MM.1S (cell line): ENCODE measurements around the gene KRTAP13-2.

ENCODE experiments used
- DNase-seq: peaks from one replicate; pipeline ENCODE4 v3.0.0-alpha.2; 2015
- H2AFZ ChIP-seq: fragments of 300-600 bp; sonication (generic); 2 replicates; pipeline ENCODE4 v1.6.0; 2016; ENCODE audit warnings: antibody characterized with exemption, low read length
- H3F3A ChIP-seq: fragments of 300-600 bp; sonication (generic); 2 replicates; pipeline ENCODE4 v1.6.1; 2016; ENCODE audit warnings: mild to moderate bottlenecking, antibody characterized with exemption, low read length, moderate library complexity, mixed read lengths; ENCODE audit not compliant: insufficient read depth
- H3K27ac ChIP-seq: fragments of 300-600 bp; sonication (generic); 2 replicates; pipeline ENCODE4 v1.5.1; 2016; ENCODE audit warnings: mild to moderate bottlenecking, low read length
- H3K27me3 ChIP-seq: fragments of 300-600 bp; sonication (generic); replicated peaks from 2 replicates; pipeline ENCODE4 v1.6.0; 2016; ENCODE audit warnings: low read length; ENCODE audit not compliant: insufficient read depth
- H3K36me3 ChIP-seq: fragments of 300-600 bp; sonication (generic); replicated peaks from 2 replicates; pipeline ENCODE4 v1.6.1; 2016; ENCODE audit warnings: mild to moderate bottlenecking, low read length, mixed read lengths; ENCODE audit not compliant: insufficient read depth
- H3K4me1 ChIP-seq: fragments of 300-600 bp; sonication (generic); 2 replicates; pipeline ENCODE4 v1.6.1; 2016; ENCODE audit warnings: low read length, mixed read lengths
- H3K4me2 ChIP-seq: fragments of 300-600 bp; sonication (generic); 2 replicates; pipeline ENCODE4 v1.6.0; 2016; ENCODE audit warnings: low read depth, low read length
- H3K4me3 ChIP-seq: fragments of 300-600 bp; sonication (generic); 2 replicates; pipeline ENCODE4 v1.5.1; 2016; ENCODE audit warnings: low read length, mixed read lengths
- H3K79me2 ChIP-seq: fragments of 300-600 bp; sonication (generic); 2 replicates; pipeline ENCODE4 v1.6.1; 2016; ENCODE audit warnings: mixed run types, low read length, mixed read lengths
- H3K9ac ChIP-seq: fragments of 300-600 bp; sonication (generic); 2 replicates; pipeline ENCODE4 v1.6.1; 2016; ENCODE audit warnings: low read length, mixed read lengths
- H3K9me2 ChIP-seq: fragments of 300-600 bp; sonication (generic); replicated peaks from 2 replicates; pipeline ENCODE4 v1.6.1; 2016; ENCODE audit warnings: mild to moderate bottlenecking, low read length, mixed read lengths; ENCODE audit not compliant: insufficient read depth
- H3K9me3 ChIP-seq: fragments of 300-600 bp; sonication (generic); replicated peaks from 2 replicates; pipeline ENCODE4 v1.6.1; 2016; ENCODE audit warnings: mild to moderate bottlenecking, low read length, mixed read lengths; ENCODE audit not compliant: insufficient read depth
- H4K20me1 ChIP-seq: fragments of 300-600 bp; sonication (generic); 2 replicates; pipeline ENCODE4 v1.6.1; 2016; ENCODE audit warnings: mild to moderate bottlenecking, low read length, moderate library complexity, mixed read lengths; ENCODE audit not compliant: insufficient read depth
- EZH2 ChIP-seq: fragments of 300-600 bp; sonication (generic); optimal IDR thresholded peaks from 2 replicates; pipeline ENCODE3; 2017; ENCODE audit warnings: low read depth, mild to moderate bottlenecking, antibody characterized with exemption, low read length, mixed read lengths
- EZH2phosphoT487 ChIP-seq: fragments of 300-600 bp; sonication (generic); IDR thresholded peaks from 2 replicates; pipeline ENCODE4 v1.6.1; 2018; ENCODE audit warnings: antibody characterized with exemption, low read length
- TF ChIP-seq, protein P1 (sequence below): fragments of 300-600 bp; sonication (generic); IDR thresholded peaks from 2 replicates; pipeline ENCODE4 v1.5.1; 2016; ENCODE audit warnings: antibody characterized with exemption, low read length, mixed read lengths

Gene KRTAP13-2

DNA sequence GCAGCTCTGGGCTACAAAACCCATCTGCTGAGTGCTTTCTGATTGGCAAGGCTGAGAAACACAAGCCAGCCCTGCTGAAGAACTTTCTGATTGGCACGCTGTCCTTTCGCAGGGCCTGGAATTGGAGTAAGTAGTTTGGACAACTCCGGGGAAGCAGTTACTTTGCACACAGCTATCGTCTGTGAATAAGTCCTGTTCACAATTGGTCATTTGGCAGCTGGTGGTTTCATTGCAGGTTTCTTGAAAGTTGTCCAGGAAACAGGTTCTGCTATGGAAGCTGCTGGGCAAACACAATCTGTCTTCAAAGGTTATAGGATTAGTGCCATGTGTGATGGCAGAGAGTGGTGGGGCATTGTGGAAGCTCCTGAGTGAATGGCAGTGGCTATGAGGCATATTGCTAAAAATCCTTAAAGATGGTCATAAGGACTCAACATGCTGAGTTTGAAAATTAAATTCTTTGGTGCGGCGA is 34.8 kb downstream of the KRTAP13-2 start, which contains the start of gene KRTAP27-1:
KRTAP27-1 (minus strand) TSS at position 419 of the 469 bp plus-strand sequence; CDS start at position 393, 26 bp downstream.
- Histone ChIP-seq H3K9ac (no peak within 1 kb of the TSS), H3K9me2 (no peaks in the 10 kb centered on the region), H3K27ac (no peak within 1 kb of the TSS)

DNA sequence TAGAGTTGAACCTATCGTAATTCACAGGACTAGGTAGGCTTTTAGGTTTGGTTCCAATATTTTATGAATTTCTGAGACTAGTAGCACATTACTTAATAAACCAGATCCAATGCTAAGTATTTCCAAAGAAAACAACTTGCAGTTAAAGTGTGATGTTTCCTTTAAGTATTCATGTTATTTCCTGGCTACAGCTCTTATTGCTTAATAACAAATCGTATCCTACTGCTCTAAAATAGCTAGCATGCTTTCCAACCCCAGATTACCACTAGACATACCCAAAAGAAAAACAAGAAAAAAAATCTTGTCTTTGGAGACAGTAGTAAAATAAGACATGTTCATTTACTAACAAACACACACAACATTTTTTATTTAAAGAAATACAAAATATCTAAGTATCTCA is 35.5 kb downstream of the KRTAP13-2 start:
- Histone ChIP-seq H3K9me3 (no peaks in the 10 kb centered on the region), H3K4me1 (no peaks in the 10 kb centered on the region), H3K79me2 (no peaks in the 10 kb centered on the region), H3K27me3 (no peaks in the 10 kb centered on the region), H3F3A (no peaks in the 10 kb centered on the region), H3K4me3 (no peak overlapping the region), H4K20me1 (no peaks in the 10 kb centered on the region), H3K27ac (no peak overlapping the region), H2AFZ (no peak overlapping the region), H3K9ac (no peak overlapping the region), H3K36me3 (no peaks in the 10 kb centered on the region), H3K4me2 (no peak overlapping the region), H3K9me2 (no peaks in the 10 kb centered on the region)
- no peak for DNase-seq
- TF ChIP-seq, protein P1, sequence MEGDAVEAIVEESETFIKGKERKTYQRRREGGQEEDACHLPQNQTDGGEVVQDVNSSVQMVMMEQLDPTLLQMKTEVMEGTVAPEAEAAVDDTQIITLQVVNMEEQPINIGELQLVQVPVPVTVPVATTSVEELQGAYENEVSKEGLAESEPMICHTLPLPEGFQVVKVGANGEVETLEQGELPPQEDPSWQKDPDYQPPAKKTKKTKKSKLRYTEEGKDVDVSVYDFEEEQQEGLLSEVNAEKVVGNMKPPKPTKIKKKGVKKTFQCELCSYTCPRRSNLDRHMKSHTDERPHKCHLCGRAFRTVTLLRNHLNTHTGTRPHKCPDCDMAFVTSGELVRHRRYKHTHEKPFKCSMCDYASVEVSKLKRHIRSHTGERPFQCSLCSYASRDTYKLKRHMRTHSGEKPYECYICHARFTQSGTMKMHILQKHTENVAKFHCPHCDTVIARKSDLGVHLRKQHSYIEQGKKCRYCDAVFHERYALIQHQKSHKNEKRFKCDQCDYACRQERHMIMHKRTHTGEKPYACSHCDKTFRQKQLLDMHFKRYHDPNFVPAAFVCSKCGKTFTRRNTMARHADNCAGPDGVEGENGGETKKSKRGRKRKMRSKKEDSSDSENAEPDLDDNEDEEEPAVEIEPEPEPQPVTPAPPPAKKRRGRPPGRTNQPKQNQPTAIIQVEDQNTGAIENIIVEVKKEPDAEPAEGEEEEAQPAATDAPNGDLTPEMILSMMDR: no peak
- TF ChIP-seq EZH2phosphoT487 (no peak), EZH2 (no peak)

More for the DNA sequence above, 34.8 kb downstream of the KRTAP13-2 start, which contains the start of gene KRTAP27-1:
- Histone ChIP-seq H3K79me2 (no peaks in the 10 kb centered on the region), H3K27me3 (no peaks in the 10 kb centered on the region), H3K9me3 (no peaks in the 10 kb centered on the region), H2AFZ (no peak within 1 kb of the TSS), H3K36me3 (no peaks in the 10 kb centered on the region), H4K20me1 (no peaks in the 10 kb centered on the region), H3K4me3 (no peak within 1 kb of the TSS), H3K4me1 (no peaks in the 10 kb centered on the region), H3F3A (no peaks in the 10 kb centered on the region), H3K4me2 (no peak within 1 kb of the TSS)
- no peak for DNase-seq
- TF ChIP-seq EZH2 (no peak), EZH2phosphoT487 (no peak)
- TF ChIP-seq, protein P1: no peak

DNA sequence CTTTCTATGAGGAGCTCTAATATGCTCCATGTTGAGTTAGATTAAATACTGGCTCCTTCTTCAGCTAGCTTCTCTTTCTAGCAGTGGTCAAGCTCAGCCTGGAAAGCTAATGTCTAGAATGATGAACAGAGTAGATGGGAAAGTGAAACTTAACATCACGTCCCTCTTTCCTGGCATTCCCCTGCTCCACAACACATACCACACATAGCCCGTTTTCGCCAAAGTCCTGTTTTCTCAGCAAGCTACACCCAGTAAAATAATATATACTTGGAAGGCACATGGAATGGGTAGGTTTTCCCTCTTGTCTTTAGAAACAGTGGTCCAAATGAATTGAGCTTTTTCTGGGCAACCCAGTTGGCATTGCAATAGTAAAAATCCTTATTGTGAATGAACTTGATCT is 38.3 kb downstream of the KRTAP13-2 start:
- Histone ChIP-seq H3K36me3 (no peaks in the 10 kb centered on the region), H3K27me3 (no peaks in the 10 kb centered on the region), H3F3A (no peaks in the 10 kb centered on the region), H3K27ac (no peak overlapping the region), H4K20me1 (no peaks in the 10 kb centered on the region), H3K9me3 (no peaks in the 10 kb centered on the region), H3K4me2 (no peak overlapping the region), H3K4me1 (no peaks in the 10 kb centered on the region), H3K79me2 (no peaks in the 10 kb centered on the region), H3K9ac (no peak overlapping the region), H2AFZ (no peak overlapping the region), H3K9me2 (no peaks in the 10 kb centered on the region), H3K4me3 (no peak overlapping the region)
- no peak for DNase-seq
- no peak for TF ChIP-seq EZH2phosphoT487
- no peak for TF ChIP-seq EZH2
- TF ChIP-seq, protein P1: no peak
